H1 (cell line): ENCODE data around the gene FCER2. TPM values are rescaled to one million over a fixed set of nuclear protein-coding genes. Genes with fewer than 3 reads are reported as not detected.

Source experiments
- ATF3 ChIP-seq: IDR thresholded peaks from 2 replicates; pipeline ENCODE4 v1.6.1; 2011; ENCODE audit warnings: low read depth, mild to moderate bottlenecking, low read length; ENCODE audit not compliant: insufficient read depth
- GABPA ChIP-seq: IDR thresholded peaks from 2 replicates; pipeline ENCODE4 v1.6.1; 2011; ENCODE audit warnings: mild to moderate bottlenecking, low read length, moderate library complexity, borderline replicate concordance; ENCODE audit not compliant: insufficient read depth
- YY1 ChIP-seq: IDR thresholded peaks from 2 replicates; pipeline ENCODE4 v1.6.1; 2011; ENCODE audit warnings: low read depth, mild to moderate bottlenecking, low read length
- polyA plus RNA-seq, 7 experiments: library from polyadenylated mRNA; depleted of rRNA in 3 of 7; stranded (reverse) in 5 of 7; unstranded in 2 of 7; fragments of >200 nt in 5 of 7; fragments of 200-250 nt in 2 of 7; gene quantifications; 1 replicate in 5 of 7; 2 replicates in 1 of 7; 4 replicates in 1 of 7; pipeline versions ENCODE4 v1.2.1 to v1.2.3, GENCODE V29; 2011 to 2013; ENCODE audit warnings: missing spikeins in 2 of 7, mixed read lengths in 2 of 7
- total RNA-seq: library from RNA; stranded (reverse); fragmentation: NEBNext Ultra II Directional; extraction: Animal tissue kit (Norgen Biotek cat#: 25700); gene quantifications from 2 replicates; pipeline ENCODE4 v1.2.1, GENCODE V29; 2021

FCER2 gene
- total and polyA plus RNA-seq, 2 of the 8 experiments (the other 6 are each of a cell fraction or from before 2014, with no cell fraction given) = 0.67 TPM; not detected in 1

- TF ChIP-seq ATF3 = no peak
- no peak for TF ChIP-seq GABPA
- no peak for TF ChIP-seq YY1
Observed at GRCh38 chr19:7733376-7733775, 31.4 kb upstream of the FCER2 start (continued).
